HS-27A (cell line): ENCODE data around the gene TMEM33.
"Not testable (repeated sequence)": the region's sequence is repeated elsewhere in the genome, so short reads cannot be mapped to it uniquely, and the experiment has no call there.

Experiments used
- DNase-seq: peaks from one replicate; pipeline ENCODE4 v3.0.0-alpha.2; 2012; ENCODE audit warnings: low read depth, missing footprints

Gene TMEM33, protein sequence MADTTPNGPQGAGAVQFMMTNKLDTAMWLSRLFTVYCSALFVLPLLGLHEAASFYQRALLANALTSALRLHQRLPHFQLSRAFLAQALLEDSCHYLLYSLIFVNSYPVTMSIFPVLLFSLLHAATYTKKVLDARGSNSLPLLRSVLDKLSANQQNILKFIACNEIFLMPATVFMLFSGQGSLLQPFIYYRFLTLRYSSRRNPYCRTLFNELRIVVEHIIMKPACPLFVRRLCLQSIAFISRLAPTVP

DNA sequence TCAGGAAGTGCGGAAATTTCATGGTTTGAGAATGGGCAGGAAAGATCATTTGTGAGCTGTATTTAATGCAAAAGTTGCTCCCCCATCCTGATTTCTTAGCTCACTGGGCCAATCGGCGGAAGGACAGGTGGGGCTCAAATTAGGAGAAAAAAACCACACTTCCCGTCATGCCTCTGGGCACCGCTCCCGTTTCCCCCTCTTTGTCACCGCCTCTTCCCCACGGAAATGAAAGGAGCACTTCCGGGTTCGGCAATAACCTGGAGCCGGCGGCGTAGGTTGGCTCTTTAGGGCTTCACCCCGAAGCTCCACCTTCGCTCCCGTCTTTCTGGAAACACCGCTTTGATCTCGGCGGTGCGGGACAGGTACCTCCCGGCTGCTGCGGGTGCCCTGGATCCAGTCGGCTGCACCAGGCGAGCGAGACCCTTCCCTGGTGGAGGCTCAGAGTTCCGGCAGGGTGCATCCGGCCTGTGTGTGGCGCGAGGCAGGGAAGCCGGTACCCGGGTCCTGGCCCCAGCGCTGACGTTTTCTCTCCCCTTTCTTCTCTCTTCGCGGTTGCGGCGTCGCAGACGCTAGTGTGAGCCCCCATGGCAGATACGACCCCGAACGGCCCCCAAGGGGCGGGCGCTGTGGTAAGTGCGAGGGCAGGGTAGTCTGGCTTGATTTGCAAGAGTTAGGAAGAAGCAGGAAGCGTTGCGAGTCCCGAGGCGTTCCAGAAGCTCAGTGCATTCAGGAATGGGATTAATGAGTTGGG lies at the start of gene TMEM33:
Gene TMEM33, plus strand, starts transcription at position 529 of the 751 bp plus-strand sequence. Its CDS starts 56 bp downstream, at position 585.
- DNase-seq = peak; percentile 66

- no peak for DNase-seq
These were observed 49.8 kb upstream of the TMEM33 start for GRCh38 chr4:41885456-41885855.

GRCh38 chr4:41887277-41887676 lies 48.0 kb upstream of the TMEM33 start:
- no peak for DNase-seq

- DNase-seq = peak; percentile 15
These were observed 47.2 kb upstream of the TMEM33 start for GRCh38 chr4:41887821-41888686.

- no peak for DNase-seq
These were observed 46.5 kb upstream of the TMEM33 start for GRCh38 chr4:41888687-41889074.

DNA sequence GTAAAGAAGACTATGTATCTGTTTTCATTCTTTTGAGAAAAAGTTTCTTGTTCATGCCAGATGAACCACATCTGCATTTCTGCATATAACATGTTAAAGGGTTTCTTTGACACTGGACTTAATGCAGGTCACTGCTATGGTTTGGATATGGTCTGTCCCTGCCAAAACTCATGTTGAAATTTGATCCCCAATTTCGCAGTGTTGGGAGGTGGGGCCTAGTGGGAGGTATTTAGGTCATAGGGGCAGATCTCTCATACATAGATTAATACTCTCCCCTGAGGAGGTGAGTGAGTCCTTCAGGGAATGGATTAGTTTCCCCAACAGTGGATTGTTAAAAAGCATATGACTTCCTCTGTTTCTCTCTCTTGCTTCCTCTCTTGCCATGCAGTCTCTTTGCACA lies 45.9 kb upstream of the TMEM33 start:
- DNase-seq = no peak

DNA sequence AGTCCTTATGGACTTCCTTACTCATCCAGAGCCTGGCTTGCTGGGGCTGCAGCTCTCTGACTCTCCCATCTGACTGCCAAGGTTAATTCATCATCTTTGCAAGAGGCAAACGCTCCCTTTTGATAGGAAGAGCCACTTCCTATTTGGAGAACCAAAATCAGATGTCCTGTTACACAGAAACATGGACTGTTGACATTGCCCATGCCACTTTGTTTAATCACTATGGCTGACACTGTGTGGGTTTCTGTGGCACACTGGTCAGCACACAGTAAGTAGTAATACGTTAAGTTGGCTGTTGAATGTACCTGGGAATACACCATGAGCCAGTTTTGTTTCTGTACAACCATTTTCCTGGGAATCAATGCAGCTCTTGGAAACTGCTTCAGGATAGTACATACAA lies 45.1 kb upstream of the TMEM33 start:
- DNase-seq = no peak

DNA sequence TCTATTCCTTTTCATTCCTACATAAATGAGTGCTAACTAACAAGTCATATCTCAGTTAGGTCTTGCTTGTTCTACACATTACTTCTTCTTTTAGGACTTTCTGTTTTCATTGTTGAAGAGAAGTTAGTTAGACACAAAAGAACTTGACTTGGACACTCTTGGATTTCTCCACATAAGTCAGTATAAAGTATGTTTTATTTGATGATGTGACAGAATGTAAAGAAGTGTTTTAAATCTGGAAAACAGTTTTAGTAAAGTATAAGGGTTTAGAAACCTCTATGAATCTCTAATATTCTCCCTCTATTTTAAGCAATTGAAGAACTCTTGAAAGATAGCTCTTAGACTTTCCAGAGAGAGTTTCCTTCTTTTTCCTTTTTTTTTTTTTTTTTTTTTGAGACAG lies 38.6 kb upstream of the TMEM33 start:
- no peak for DNase-seq

GRCh38 chr4:41897698-41898097 lies 37.5 kb upstream of the TMEM33 start:
- DNase-seq = no peak

DNA sequence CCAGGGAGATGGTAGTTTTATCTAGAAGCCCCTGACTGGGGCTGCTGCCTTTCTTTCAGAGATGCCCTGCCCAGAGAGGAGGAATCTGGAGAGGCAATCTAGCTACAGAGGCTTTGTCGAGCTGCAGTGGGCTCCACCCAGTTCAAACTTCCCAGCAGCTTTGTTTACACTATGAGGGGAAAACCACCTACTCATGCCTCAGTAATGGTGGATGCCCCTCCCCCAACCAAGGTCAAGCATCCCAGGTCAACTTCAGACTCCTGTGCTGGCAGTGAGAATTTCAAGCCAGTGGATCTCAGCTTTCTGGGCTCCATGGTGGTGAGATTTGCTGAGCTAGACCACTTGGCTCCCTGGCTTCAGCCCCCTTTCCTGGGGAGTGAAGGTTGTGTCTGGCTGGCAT lies 26.1 kb upstream of the TMEM33 start:
- DNase-seq = not testable (repeated sequence)

GRCh38 chr4:41912546-41912945 lies 22.7 kb upstream of the TMEM33 start:
- no peak for DNase-seq

GRCh38 chr4:41913509-41913908 lies 21.7 kb upstream of the TMEM33 start:
- DNase-seq = no peak

DNA sequence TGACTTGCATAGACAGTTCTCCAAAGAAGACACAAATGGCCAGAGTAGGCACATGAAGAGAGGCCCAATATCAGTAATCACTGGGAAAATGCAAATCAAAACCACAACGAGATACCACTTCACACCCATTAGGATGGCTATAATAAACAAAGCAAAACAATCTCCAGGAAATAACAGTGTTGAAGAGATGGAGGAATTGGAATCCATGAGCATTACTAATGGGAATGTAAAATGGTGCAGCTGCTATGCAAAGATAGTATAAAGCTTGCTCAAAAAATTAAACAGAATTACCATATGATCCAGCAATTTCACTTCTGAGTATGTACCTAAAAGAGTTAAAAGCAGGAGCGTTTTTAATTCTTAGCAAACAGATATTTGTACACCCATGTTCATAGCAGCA lies 17.0 kb upstream of the TMEM33 start:
- no peak for DNase-seq

DNA sequence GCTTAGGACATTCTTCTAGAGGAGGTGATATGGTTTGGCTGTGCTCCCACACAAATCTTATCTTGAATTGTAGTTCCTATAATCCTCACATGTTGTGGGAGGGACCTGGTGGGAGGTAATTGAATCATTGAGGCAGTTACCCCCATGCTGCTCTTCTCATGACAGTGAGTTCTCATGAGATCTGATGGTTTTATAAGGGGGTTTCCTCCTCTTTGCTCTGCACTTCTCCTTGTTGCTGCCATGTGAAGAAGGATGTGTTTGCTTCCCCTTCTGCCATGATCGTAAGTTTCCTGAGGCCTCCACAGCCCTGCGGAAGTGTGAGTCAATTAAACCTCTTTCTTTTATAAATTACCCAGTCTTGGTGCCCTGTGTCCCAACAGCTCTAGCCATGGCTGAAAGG lies 14.8 kb upstream of the TMEM33 start:
- not testable (repeated sequence) for DNase-seq

GRCh38 chr4:41921476-41921875 lies 13.8 kb upstream of the TMEM33 start:
- DNase-seq = no peak

GRCh38 chr4:41927796-41928499 lies 7.3 kb upstream of the TMEM33 start:
- DNase-seq = no peak

GRCh38 chr4:41930139-41930831 lies 4.9 kb upstream of the TMEM33 start:
- no peak for DNase-seq

DNA sequence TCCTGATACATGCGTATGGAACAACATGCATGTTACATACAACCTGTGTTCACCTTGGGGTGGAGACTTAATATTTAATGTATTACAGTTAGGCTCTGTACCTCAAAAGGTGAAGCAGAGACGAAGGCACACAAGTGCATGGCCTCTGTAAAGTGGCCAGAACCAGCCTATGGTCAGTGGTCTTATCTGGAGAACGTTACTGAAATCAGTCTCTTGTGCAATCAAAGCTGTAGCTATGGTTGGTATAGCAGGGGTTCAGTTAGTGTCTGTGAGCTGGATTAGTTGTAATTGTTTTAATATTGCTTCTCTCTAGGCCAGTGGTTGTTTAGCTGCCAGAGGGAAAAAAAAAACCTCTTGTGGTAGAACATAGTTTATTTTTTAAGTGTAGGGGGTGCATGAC lies 2.2 kb upstream of the TMEM33 start:
- DNase-seq = no peak

- no peak for DNase-seq
These were observed 1.2 kb upstream of the TMEM33 start for GRCh38 chr4:41933997-41934503.

GRCh38 chr4:41934514-41934900 lies 722 bp upstream of the TMEM33 start:
- DNase-seq = no peak

- DNase-seq = no peak
These were observed 408 bp downstream of the TMEM33 start for GRCh38 chr4:41935652-41936021.
